SK-N-MC (cell line): ENCODE measurements around the gene IMMP2L.

ENCODE experiments used
- DNase-seq: peaks from one replicate; pipeline ENCODE4 v3.0.0-alpha.2; 2011; ENCODE audit warnings: low read depth, low spot score
- H3K27ac ChIP-seq: fragments of 200-600 bp; sonication (generic); 2 replicates; pipeline ENCODE4 v1.5.1; 2016; ENCODE audit warnings: mixed run types
- H3K36me3 ChIP-seq: fragments of 200-600 bp; sonication (generic); 2 replicates; pipeline ENCODE4 v1.6.1; 2017; ENCODE audit warnings: antibody characterized with exemption, low read length, mixed read lengths; ENCODE audit not compliant: insufficient read depth
- H3K4me3 ChIP-seq: fragments of 200-600 bp; sonication (generic); 2 replicates; pipeline ENCODE4 v1.5.1; 2016
- H3K9ac ChIP-seq: fragments of 200-600 bp; sonication (generic); 2 replicates; pipeline ENCODE4 v1.8.0; 2017; ENCODE audit warnings: mixed run types, mixed read lengths; ENCODE audit not compliant: insufficient read length
- H3K9me3 ChIP-seq: fragments of 200-600 bp; sonication (generic); 2 replicates; pipeline ENCODE4 v1.6.1; 2017; ENCODE audit warnings: low read depth, mild to moderate bottlenecking, antibody characterized with exemption, low read length, moderate library complexity, mixed read lengths
- EZH2 ChIP-seq: fragments of 200-600 bp; sonication (generic); IDR thresholded peaks from one replicate; pipeline ENCODE4 v1.6.1; 2017; ENCODE audit warnings: antibody characterized with exemption
- FOXP2 ChIP-seq: optimal IDR thresholded peaks from 2 replicates; pipeline ENCODE3; 2011; ENCODE audit warnings: mild to moderate bottlenecking, moderate library complexity; ENCODE audit not compliant: insufficient read depth; ENCODE audit errors: extremely low read length, control extremely low read depth
- POLR2AphosphoS5 ChIP-seq: IDR thresholded peaks from 2 replicates; pipeline ENCODE4 v1.6.1; 2012; ENCODE audit warnings: mild to moderate bottlenecking, low read depth, low read length, borderline replicate concordance

Gene IMMP2L

GRCh38 chr7:111410899-111411298 is 151.4 kb downstream of the IMMP2L start:
- Histone ChIP-seq H3K4me3 (no peak overlapping the region), H3K9me3 (no peaks in the 10 kb centered on the region), H3K36me3 (no peaks in the 10 kb centered on the region), H3K9ac (no peak overlapping the region), H3K27ac (no peak overlapping the region)
- TF ChIP-seq FOXP2 (no peak), POLR2AphosphoS5 (no peak), EZH2 (no peak)
- no peak for DNase-seq

- no peak for DNase-seq
- H3K27ac ChIP-seq, result no peak overlapping the region
Observed at GRCh38 chr7:111409714-111410422, 152.4 kb downstream of the IMMP2L start.

DNA sequence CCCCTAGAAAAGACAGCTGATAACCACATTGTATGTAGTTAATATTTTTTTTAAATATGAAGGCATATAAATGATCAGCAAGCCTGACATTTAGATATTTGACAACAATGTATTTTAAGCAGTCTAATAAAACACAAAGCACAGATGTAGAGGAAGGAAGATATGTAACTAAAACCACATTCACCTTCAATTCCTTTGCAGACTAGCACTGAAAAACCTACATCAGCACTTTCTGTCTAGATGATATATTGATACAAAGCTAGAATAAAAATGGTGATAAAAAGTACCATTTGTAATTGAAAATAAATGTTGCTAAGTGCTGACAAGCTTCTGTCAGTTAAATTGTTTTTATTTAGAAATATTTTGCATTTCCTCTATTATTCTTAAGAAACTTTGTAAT is 153.6 kb downstream of the IMMP2L start:
- H3K27ac ChIP-seq, result no peak overlapping the region
- no peak for DNase-seq
- H3K4me3 ChIP-seq, result no peak overlapping the region
- H3K36me3 ChIP-seq, result no peaks in the 10 kb centered on the region
- no peak overlapping the region for H3K9ac ChIP-seq
- H3K9me3 ChIP-seq, result no peaks in the 10 kb centered on the region
- TF ChIP-seq FOXP2 (no peak), EZH2 (no peak), POLR2AphosphoS5 (no peak)

More at GRCh38 chr7:111409714-111410422, 152.4 kb downstream of the IMMP2L start:
- Histone ChIP-seq H3K9me3 (no peaks in the 10 kb centered on the region), H3K4me3 (no peak overlapping the region), H3K36me3 (no peaks in the 10 kb centered on the region), H3K9ac (no peak overlapping the region)
- no peak for TF ChIP-seq FOXP2
- TF ChIP-seq POLR2AphosphoS5, result no peak
- no peak for TF ChIP-seq EZH2

DNA sequence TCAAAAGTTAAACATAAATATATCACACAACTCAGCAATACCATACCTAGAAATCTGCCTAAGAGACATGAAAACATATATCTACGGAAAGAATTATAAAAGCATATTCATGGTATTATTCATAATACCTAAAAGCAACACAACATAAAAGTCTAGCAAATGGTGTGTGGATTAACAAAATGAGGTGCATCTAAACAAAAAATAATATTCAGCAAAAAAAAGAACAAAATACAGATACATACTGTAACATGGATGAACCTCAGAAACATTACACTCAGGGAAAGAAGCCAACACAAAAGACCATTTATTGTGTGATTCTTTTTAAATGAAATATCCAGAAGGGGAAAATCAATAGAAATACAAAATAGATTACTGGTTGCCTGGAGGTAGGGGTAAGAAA is 155.0 kb downstream of the IMMP2L start:
- no peak overlapping the region for H3K4me3 ChIP-seq
- no peak overlapping the region for H3K9ac ChIP-seq
- H3K27ac ChIP-seq, result no peak overlapping the region
- TF ChIP-seq FOXP2 (no peak), EZH2 (no peak), POLR2AphosphoS5 (no peak)
- H3K9me3 ChIP-seq, result no peaks in the 10 kb centered on the region
- DNase-seq, result no peak
- no peaks in the 10 kb centered on the region for H3K36me3 ChIP-seq

DNA sequence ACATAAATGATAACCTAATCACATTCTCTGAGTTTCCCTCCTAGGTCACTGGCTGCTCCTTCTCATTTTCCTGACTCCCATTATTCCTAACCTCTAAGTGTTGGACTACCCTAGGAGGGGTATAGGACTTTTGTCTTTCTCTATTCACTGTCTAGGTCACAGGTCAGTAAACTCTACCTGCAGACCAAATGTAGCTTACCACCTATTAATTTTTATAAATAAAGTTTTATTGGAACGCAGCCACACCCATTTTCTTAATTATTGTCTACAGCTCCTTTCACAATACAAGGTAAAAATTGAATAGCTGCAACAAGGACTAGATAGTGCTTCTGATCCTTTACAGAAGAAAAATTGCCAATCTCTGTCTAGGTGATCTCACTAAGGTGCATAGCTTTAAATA is 156.7 kb downstream of the IMMP2L start:
- Histone ChIP-seq H3K9me3 (no peaks in the 10 kb centered on the region), H3K4me3 (no peak overlapping the region), H3K36me3 (no peaks in the 10 kb centered on the region), H3K27ac (no peak overlapping the region), H3K9ac (no peak overlapping the region)
- no peak for TF ChIP-seq EZH2
- TF ChIP-seq POLR2AphosphoS5, result no peak
- TF ChIP-seq FOXP2, result no peak
- no peak for DNase-seq

- Histone ChIP-seq H3K9me3 (no peaks in the 10 kb centered on the region), H3K27ac (no peak overlapping the region), H3K4me3 (no peak overlapping the region), H3K36me3 (no peaks in the 10 kb centered on the region), H3K9ac (no peak overlapping the region)
- DNase-seq, result no peak
- TF ChIP-seq EZH2 (no peak), FOXP2 (no peak), POLR2AphosphoS5 (no peak)
Observed at GRCh38 chr7:111401516-111401915, 160.8 kb downstream of the IMMP2L start.

DNA sequence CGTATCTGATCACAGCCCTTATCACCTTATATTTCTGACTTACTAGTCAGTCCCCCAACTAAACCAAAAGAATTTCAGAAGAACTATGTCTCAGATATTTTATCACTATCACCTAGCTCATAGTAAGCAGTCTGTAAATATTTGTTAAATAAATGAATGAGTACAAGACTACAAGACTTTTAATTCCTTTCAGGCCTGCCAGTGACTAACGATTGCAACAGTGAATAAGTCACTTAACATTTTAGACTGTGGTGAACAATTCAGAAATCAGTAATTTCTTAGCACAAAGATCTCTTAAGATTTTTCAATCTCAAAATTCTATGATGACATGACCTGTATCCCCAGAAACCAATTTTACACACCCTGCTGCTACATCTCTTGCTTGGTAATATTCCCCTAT is 162.2 kb downstream of the IMMP2L start:
- TF ChIP-seq EZH2 (no peak), FOXP2 (no peak), POLR2AphosphoS5 (no peak)
- no peaks in the 10 kb centered on the region for H3K9me3 ChIP-seq
- DNase-seq, result no peak
- H3K36me3 ChIP-seq, result no peaks in the 10 kb centered on the region
- H3K9ac ChIP-seq, result no peak overlapping the region
- no peak overlapping the region for H3K27ac ChIP-seq
- no peak overlapping the region for H3K4me3 ChIP-seq

DNA sequence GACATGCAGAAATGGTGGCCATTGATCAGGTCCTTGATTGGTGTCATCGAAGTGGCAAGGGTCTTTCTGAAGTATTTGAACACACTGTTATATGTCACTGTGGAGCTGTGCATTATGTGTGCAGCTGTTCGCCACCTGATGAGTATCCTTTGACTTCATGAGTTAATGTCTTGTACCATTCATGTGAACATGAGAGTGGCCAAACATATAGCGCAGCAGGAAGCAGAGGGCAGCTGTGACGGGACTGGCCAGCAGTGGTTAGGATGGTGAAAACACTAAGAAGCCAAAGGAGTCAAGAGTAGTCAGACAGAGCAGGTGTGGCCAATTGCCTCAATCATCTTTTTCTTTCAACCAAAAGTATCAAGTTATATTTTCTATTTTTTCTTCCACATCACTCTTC is 167.4 kb downstream of the IMMP2L start:
- H3K27ac ChIP-seq, result no peak overlapping the region

DNA sequence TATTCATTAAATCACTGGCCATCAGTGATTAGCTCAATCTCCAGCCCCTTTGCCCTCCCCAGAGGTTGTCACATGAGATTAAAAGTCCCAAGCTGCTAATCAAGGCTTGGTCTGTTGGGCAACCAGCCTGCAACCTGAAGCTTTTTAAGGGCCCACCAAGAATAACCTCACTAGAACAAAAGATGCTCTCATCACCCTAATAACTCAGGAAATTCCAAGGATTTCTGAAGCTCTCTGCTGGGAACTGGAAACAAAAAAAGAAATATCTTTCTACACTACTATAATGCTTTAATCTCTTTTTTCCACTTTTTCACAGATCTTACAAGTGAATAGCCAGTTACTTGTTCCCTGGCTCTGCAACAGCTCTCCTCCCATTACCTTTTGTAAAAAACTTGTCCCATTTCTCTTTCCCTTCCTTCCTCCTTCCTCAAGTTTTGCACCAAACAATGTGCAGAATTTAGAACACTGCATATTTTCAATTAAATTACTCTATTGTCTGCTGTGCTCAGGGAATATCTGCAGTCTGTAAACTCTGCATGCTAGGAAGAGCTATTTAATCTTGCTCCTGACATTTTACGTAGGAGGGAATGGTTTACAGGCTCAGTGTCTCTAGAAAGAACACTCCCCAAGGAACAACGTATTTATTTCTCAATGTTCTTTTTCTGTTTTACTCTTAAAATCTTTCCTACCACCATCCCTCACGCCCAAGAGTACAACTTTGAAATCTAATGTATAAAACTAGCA is 169.1 kb downstream of the IMMP2L start:
- DNase-seq, result no peak
- H3K9me3 ChIP-seq, result no peaks in the 10 kb centered on the region
- TF ChIP-seq EZH2 (no peak), POLR2AphosphoS5 (no peak), FOXP2 (no peak)
- H3K27ac ChIP-seq, result peak overlapping the region; percentile 61
- no peak overlapping the region for H3K9ac ChIP-seq
- H3K36me3 ChIP-seq, result no peaks in the 10 kb centered on the region
- H3K4me3 ChIP-seq, result peak overlapping the region; percentile 27; the same call in 1 of the 2 replicates

More for the DNA sequence above, 167.4 kb downstream of the IMMP2L start:
- H3K9me3 ChIP-seq, result no peaks in the 10 kb centered on the region
- TF ChIP-seq FOXP2 (no peak), POLR2AphosphoS5 (no peak), EZH2 (no peak)
- no peak for DNase-seq
- H3K9ac ChIP-seq, result no peak overlapping the region
- no peak overlapping the region for H3K4me3 ChIP-seq
- H3K36me3 ChIP-seq, result no peaks in the 10 kb centered on the region
